Activated CD4-positive, alpha-beta T cell treated with anti-CD3 and anti-CD28 coated beads, Interleukin-2, amount 50 U/mL, for 1 hour (primary cell): ENCODE measurements around the gene PAX8.
A peak's percentile ranks its signal among the peaks of the same experiment; 100 is the strongest.

ENCODE experiments used
- DNase-seq: peaks from one replicate; pipeline ENCODE4 v3.0.0-alpha.2; 2020

PAX8 gene

DNA sequence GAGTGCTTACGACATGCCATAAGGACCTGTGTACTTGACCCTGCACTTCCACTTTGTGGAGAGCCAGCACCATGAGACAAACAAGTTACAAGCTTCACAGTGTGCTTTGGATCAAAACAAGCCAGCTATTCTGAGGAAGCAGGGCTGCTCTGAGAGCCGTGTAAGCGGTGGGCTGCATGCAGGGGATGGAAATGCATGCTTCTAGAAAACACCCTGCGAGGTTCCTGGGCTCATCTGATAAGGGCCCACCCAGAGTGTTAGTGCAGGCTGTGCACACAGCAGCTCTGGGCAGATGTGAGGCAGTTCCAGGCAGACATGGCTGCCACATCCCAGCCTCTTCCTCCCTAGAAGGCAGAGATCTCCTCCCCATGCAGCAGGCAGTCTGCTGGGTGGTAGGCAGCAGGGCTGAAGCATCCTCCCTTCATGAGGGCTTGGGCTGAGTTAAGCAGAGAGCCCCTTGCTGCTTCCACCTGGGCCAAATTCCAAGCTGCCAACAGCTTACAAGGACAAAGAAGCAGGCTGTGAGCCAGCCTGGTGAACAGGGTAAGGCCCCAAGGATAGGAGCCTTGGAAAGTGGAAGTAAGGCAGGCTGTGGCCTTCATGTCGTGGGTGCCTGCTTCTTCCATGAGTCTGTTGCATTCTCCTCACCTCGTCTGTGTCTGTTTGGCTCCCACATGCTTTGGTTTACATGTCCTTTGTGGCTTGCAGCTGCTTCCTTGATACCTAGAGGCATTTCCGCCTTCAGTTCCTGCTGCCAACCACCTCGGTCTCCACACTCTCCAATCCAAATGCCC is 97.3 kb downstream of the PAX8 start:
- DNase-seq: no peak

DNA sequence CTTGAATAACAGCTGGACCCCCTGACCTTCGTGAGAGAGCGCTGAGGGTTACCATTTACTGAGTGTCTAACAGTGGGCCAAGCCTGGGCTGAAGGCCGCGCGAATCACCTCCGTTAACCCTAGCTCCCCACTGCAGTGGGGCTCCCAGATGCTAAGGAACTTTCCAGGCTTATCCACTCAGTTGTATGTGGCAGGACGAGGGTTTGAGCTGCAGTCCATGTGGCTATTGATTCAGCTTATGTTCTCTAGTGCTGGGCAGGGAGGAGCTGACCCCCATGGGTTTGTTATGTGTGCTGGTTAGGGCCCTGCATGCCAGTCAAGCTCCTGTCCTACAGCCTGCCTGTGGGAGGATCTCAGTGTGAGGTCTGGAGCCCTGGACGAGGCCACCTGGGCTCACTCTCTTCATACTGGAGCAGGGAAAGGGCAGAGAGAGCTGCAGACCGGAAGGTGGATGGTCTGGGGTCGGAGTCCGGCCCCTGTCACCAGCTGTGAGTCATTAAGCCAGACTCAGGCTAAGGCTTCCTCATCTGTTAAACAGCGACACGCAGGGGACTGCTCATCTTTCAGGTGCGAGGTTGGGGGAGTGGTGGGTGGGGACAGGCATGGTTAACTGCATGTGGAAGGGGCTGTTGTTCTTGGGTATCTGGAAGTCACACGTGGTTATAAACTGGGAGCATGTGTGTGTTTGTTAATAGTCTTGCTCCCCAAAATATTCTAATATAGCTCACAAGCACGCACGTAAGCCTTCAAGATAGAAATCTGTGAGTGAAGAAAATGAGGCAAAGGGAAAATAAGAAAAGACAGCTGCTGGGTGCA is 98.4 kb downstream of the PAX8 start:
- no peak for DNase-seq

DNA sequence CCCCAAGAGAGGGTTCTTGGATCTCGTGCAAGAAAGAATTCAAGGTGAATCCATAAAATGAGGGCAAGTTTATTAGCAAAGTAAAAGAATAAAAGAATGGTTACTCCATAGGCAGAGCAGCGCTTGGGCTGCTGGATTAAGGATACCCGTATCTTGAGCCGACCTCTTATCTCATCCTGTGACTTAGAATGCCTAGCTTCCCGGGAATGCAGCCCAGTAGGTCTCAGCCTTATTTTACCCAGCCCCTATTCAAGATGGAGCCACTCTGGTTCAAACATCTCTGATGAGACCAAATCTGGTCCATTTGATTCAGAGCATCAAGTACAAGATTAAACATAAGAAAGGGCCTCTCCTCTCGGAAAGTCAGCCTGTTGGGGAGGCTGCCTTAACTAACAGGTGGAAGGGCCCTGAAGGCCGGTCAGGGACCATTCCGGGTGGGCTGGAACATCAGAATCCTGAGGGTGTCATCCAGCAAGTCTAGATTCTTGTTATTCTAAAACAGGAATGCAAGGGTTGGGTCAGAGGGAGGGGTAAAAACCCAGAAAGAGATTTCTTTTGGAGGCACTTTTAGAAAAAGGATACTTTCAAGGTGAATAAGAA is 99.2 kb downstream of the PAX8 start:
- DNase-seq: no peak

DNA sequence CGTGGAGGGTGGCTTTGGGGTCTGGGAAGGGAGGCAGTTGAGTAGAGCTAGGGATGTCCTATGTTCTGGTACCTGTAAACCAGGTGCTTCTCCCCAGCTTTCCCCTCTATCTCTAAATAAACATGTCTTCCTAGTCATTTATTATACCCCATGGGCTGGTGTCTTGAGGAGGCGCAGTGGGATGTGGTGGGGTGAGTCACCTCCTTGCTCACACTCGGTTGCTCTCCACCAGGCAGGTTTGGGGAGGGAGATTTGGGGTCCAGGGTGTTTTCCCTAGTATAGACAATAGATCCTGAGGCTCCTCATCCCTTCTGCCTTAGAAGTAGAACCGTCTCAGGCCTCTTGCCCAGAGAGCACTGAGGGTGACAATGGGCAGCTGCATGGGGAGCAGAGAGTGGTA is 99.8 kb downstream of the PAX8 start:
- peak; percentile 31 for DNase-seq

DNA sequence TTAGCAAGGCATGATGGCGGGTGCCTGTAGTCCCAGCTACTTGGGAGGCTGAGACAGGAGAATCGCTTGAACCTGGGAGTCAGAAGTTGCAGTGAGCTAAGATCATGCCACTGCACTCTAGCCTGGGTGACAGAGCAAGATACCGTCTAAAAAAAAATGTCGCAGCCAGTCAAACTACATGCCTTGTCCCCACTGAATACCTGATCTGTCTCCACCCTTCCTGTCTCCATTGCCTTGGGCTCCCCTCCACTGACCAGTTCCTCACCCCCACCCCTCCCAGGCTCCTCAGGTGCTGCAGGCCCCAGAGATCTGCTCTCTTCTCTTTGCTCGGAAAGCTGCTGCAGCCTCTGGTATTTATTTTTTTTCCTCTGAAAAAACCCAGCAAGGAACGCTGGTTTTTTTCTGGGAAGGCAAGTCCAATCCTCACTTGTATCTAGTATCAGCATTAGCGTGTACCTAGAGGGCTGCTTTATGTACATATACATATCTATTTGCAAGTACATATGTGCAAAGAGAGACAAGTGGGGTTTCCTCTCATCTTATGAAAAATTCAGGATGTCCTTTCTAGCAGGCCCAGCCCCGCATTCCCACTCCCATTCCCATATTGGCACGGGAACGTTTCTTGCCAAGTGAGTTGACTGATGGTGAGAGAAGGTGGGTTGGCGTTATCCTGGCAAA is 100.5 kb downstream of the PAX8 start:
- DNase-seq: no peak

DNA sequence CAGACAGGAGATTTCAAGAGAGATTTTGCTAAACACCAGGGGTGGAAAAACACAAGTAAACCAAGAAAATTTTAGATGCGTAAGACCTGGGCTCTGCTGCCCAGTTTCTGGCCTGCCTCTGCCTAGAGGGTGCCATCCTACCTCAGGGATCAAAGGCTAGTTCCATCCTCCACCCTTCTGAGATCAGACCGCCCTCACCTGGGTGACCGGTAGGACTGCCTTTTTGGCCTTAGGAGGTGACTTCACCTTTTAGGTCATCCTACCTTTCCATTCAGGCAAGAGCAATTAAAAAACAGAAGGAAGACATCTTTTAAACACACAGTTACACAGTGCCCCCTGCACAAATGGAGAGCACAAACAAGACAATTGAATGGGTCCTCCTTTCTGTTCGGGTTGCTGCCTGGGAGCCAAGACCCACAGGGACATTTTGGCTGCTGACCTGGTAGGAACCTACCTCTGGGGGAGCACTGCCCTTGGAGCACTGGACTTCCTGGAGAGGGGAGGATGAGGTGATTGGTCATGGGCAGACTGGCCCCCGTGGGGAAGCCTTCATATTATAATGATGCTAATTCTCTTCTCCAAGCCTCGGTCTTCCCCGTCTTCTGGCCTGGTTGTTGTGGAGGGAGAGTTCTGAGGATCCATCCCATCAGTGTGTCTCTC is 101.9 kb downstream of the PAX8 start:
- no peak for DNase-seq

DNA sequence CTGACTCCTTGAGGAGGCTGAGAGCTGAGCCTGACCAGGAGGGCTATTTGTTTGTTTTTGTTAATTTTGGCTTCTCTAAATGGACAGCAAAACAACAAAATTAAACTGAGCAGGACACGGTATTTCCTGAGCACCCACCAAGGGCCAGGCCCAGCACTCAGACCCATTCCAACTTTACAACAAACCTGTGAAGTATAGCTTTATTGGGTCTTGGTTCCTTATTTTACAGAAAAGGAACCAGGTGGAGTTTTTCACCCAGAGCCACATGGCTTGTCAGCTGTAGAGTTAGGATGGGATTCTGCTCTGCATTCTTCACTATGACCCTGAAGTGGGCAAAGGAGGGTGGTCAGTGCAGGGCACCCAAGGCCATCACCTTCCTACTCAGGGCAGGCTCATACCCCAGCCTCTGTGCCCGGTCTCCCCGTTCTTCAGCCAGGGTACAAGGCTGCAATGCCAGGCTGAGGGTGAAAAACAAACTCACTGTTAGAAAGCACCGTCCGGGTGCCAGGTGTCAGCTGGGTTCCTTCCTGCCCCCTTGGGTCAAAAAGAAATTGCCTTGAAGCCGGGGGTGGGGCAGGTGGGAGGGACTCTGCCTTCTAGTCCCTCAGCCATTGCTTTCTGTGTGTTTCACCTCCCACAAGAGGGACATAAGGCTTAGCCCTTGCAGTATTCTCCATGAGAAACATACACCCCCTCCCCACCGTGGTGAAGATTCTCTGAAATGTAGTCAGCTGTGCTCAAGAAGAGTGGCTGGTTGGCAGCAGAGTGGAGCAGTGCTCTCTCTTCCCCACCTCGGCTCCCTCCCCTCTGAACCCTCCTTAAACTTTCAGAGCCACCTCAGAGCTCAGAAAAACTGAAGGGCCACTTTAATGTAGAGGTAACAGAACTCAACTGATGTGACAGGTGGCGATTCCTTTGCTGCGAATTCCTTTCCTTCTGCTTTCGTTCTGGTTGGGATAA is 102.7 kb downstream of the PAX8 start:
- no peak for DNase-seq

DNA sequence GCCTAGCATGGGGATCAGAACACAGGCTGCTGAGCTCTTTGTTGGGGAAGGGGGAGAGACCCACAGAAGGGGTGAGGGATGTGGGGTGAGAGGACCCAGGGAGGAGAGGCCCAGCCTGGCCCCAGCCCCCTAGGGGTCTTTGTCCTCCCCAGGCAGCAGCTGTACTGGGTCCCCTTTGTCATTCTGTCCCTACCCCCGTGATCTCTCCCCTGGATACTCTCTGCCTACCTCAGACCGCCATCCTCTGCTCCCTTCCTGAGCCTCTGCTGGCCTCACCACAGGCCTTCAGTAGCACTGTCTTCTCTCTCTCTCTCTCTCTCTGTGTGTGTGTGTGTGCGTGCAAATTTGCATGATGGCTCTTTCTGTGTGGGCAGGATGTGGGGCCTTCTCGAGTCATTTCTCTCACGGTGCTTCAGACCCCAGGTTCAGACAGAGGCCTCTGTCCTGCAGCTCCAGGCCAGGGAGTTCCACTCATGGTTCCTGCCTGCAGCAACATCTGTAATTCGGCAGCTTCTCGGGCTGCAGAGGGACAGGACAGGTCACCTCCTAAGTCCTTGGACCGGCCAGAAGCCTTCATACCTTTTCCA is 103.6 kb downstream of the PAX8 start:
- peak; percentile 50 for DNase-seq

DNA sequence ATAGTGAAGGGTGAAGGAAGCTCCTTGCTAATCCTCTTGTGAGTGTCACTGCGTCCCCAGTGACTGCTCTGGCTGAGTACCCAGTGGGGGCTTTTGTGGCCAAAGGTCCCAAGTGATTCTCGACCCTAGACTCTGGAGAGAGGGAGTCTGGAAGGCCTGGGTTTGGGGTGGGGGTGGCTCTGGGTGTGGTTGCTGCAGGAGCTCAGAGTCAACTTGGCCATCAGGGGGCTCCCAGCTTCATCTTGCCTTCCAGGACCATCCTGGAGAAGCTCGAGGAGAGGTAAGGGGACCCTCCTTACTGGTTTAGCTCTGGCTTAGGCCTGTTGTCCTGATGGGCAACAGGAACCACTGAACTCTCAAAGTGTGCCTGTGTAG is 104.4 kb downstream of the PAX8 start:
- DNase-seq: no peak

DNA sequence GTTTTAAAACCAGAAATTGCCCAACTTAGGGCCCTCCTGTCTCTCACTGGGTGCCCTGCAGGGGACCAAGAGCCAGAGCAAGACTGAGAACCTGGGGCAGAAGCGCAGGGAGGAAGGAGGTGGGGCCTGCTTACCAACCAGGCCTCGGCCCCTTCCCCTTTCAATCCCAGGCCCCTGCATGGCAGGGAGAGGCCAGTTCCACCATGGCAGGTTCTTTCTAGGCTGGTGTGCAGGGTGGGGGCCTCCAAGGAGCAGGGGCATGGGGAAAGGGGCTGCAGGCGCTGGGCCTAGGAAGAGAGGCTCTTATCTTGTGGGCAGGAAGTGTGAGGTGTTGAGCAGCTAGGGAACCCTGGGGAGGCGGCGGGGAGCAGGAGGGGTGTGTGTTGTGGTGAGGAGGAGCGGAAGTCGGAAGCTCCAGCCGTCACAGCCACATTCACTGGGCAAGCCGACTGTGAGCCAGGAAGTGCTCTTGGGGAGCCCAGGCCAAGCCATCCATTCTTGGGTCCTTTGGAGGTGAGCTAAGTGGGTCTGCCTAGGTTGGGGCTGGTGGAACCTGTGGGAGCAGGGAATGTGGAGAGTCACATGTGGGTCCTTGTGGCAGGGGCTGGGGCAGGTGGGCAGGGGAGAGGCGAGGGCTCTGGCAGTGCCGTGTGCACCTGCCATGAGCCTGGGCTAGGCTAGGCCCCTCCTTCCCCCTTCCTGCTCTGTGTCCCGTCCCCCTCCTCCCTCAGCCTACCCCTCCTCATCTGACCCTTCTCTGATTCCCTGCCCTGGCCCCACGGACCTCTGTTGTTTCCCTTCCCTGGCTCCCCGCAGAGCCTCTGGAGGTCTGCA is 105.0 kb downstream of the PAX8 start, which contains the start of gene PSD4:
Gene PSD4 (plus strand): TSS at position 430 of the 834 bp plus-strand sequence. CDS start 8,486 bp downstream, outside the sequence.
- DNase-seq: peak; percentile 83

DNA sequence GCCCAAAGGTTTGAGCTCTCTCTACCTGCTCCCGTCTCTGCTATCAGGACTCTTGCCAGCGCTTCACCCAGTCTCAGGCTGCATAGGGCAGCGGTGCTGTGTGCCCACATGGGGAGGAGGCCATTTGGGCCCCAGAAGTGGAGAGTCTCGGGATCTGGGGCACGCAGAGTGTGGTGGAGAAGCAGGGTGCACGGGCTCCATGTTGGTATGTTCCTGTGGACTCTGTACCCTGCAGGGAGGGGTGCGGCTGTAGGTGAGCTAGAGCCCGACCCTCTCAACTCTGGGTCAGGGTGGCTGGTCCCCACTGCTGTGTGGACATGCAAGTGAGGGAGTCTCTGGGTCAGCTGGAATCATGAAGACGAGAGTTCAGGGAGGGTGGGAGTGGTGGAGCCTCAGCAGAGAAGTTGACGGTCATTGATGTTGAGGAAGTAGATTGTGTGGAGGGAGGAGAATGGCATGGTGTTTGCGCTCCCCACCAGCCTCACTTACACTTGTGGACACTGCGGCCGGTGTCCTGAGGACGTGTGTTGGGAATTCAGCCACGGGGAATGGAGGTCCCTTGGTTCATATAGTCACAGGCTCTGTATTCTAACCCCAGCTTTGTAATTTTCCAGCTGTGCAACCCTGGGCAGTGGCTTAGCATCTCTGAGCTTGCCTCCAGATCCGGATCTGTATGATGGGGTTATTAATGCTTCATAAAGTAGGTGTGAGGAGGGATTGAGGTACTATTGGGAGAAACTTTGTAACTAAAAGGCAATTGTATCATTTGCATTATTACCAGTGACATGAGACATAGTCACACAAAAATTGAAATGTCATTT is 105.8 kb downstream of the PAX8 start:
- DNase-seq: no peak

DNA sequence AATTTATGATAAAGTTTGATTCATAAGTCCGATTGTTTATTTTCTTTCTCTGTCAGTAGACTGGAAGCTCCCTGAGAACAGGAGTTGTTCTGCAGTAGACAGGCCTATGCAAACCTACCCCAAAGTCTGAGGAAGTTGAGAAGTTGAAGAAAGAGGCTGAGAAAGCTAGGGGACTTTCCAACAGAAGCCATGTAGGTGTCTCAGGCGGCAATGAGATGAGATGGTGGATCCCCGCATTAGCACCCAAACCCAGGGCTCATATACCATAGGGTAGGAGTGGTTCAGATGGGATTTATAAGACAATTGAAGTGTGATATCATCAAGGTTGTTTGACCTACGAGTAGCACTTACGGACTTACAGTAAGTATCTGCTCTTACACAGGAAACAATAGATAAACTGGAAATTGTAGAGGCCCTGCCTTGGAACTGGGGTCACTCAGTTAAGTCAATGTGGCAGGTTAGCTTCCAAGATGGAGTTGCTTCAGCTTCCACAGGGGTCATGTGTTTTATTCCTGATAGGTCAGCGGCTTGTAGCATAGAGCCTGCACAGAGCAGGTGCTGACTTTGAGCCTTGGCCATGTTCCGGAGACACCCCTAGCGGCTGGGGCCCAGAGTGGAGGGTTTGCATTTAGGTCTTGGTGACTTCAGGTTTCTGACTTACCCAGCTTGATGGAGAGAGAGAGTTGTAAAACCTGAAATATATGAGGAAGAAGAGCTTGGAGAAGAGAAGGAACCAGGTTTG is 107.2 kb downstream of the PAX8 start:
- no peak for DNase-seq

DNA sequence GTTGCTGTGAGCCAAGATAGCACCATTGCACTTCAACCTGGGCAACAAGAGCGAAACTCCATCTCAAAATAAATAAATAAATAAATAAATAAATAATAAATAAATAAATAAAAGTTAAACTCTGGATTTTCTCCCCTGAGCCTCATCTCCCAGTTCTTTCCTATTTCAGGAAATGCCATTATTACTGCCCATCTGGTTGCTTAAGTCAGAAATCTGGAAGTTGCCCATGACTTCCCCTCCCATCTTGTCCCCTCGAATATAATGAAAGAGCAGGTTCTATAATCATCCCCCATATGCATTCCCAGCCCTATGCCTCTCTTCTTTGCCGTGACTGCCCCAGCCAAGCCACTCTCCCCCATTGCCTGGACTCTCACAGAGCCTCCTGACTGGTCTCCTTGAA is 109.1 kb downstream of the PAX8 start:
- no peak for DNase-seq

DNA sequence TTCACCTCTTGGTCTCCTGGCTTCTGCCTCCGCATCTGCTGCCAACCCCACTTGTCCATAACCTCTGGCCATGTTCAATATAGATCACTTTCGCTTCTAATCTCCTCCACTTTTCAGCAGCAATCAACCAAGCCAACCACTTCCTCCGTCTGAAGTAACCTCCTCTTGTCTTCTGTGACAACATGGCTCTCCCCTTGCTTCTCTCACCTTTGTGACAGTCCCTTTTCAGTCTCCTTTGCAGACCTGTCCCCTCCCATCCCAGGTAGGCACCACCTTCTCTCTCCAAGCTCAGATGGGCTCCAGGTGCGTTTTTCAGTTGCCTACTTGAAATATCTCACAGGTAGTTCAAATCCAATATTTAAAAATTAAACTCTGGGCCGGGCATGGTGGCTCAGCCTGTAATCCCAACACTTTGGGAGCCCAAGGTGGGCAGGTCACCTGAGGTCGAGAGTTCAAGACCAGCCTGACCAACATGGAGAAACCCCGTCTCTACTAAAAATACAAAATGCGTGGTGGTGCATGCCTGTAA is 109.7 kb downstream of the PAX8 start:
- DNase-seq: no peak

DNA sequence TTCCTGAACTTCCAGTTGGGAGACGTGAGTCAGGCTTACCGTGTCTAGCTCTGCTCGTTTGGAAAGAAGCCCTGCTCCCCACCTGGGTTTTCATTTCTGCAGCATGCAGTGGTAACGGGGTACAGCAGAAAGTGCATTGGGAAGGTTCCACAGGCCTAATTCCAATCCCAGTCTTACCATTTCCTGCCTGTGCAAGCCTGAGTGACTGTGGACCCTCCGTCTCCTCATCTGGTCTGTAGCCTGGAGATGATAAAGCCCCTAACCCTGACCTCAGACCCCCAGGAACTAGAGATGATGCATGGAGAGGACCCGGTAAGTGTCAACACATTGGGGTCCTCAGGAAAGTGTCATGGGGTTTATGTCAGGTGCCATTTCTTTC is 110.8 kb downstream of the PAX8 start:
- DNase-seq: no peak

DNA sequence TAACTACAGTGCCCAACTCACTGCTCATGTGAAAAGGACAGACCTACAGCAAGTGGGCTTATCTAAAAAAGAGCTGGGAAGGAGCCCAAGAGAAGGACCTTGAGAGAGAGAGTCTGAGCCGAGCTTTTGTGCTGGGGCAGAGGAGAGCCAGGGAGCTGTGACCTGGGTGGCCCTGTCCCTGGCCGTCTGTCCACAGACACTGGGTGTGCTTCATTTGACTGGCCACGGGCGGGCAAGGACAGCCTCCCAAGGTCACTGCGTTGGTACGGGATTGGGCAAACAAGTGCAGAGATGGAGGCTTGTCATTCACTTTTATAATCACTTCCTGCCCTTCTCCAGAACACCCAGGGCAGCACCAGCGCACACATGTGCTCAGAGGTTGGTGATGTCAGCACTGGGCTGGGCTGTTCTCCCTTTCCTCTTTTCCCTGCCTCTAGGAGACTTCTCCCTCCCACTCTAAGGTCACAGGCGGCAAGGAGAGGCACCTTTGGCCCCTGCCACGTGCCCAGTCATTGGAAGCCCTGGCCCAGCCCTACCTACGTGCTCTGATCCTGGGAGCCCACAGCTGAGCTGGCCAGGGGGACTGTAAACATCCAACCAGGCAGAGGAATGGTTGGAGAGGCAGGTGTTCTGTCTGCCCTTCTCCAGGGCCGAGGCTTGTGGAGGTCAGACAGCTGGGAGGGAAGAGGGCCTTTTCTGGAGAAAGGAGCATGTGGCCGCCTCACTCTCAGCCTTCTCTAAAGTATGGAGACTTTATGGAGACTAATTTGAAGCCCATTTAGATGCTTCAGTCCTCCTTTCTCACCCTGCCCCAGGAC is 111.4 kb downstream of the PAX8 start:
- peak; percentile 32 for DNase-seq

DNA sequence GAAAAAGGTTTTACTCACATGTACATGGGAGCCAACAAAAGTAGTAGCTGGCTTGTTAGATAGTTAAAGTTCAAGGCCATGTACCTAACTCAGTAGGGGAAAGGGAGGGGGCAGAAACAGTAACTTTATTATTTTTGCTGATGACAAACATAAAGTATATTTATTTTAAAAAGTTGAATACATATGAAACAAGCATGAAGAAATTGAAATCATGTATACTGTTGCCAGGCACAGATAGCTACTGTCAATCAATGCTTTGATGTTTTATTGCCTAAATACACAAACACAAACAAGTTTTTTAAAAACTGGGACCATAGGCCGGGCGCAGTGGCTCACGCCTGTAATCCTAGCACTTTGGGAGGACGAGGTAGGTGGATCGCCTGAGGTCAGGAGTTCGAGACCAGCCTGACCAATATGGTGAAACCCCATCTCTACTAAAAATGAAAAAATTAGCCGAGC is 112.5 kb downstream of the PAX8 start:
- DNase-seq: no peak
